ENCODE measurements around the gene PALLD. TPM values are rescaled to one million over a fixed set of nuclear protein-coding genes. Genes with fewer than 3 reads are reported as not detected.

PALLD gene
- total RNA-seq, 1 experiment from 2014 or later: 6.5 TPM

- ATAC-seq (no peak), DNase-seq (ENCODE audit: low read depth, low spot score) (no peak)
- Histone ChIP-seq H3K9me3 (ENCODE audit: control insufficient read depth, insufficient read depth, low read depth, low read length) (no peaks in the 10 kb centered on the region), H3K4me1 (ENCODE audit: control insufficient read depth, insufficient read depth, low read length) (no peaks in the 10 kb centered on the region), H3K36me3 (ENCODE audit: control insufficient read depth, insufficient read depth, low read length) (no peaks in the 10 kb centered on the region), H3K4me3 (ENCODE audit: low read depth in 2 of 2, low read length in 2 of 2) (no peak overlapping the region), H3K27me3 (ENCODE audit: control insufficient read depth, insufficient read depth, low read length) (no peaks in the 10 kb centered on the region; the same call in 1 of the 2 replicates), H3K27ac (ENCODE audit: low read length) (no peak overlapping the region)
- BruUV-seq (replicated peaks): no TSS peak
- ChIA-PET CTCF (no interaction called here), POLR2A (no interaction called here)
- TF ChIP-seq TCF7L2 (IDR thresholded peaks at IDR 0.05; ENCODE audit: low read depth, low read length) (no peak), REST (IDR thresholded peaks at IDR 0.05; ENCODE audit: insufficient read depth in 1 of 2, low read depth in 2 of 2, low read length in 1 of 2) (no peak), CTCF (IDR thresholded peaks at IDR 0.05) (no peak), POLR2AphosphoS5 (IDR thresholded peaks at IDR 0.05; ENCODE audit: low read depth, low read length) (no peak), SIN3A (IDR thresholded peaks at IDR 0.05; ENCODE audit: borderline replicate concordance, insufficient read depth, low read depth, low read length) (no peak)
- intact Hi-C loops (cut with micrococcal nuclease; ENCODE audit: unreplicated experiment) (no loop called here), in situ Hi-C loops (cut with HindIII; ENCODE audit: low pct_unique_long_range_greater_than_20kb, low sequenced_read_pairs) (no loop called here)
Observed at GRCh38 chr4:168842186-168842585, 345.3 kb downstream of the PALLD start.

- ATAC-seq (no peak), DNase-seq (ENCODE audit: low read depth, low spot score) (no peak)
- no peak for TF ChIP-seq REST (IDR thresholded peaks at IDR 0.05; ENCODE audit: insufficient read depth in 1 of 2, low read depth in 2 of 2, low read length in 1 of 2)
- TF ChIP-seq SIN3A (IDR thresholded peaks at IDR 0.05; ENCODE audit: borderline replicate concordance, insufficient read depth, low read depth, low read length): no peak
- no peak for TF ChIP-seq TCF7L2 (IDR thresholded peaks at IDR 0.05; ENCODE audit: low read depth, low read length)
- no peak for TF ChIP-seq CTCF (IDR thresholded peaks at IDR 0.05)
- no peak for TF ChIP-seq POLR2AphosphoS5 (IDR thresholded peaks at IDR 0.05; ENCODE audit: low read depth, low read length)
- CTCF ChIA-PET: no interaction called here
- Histone ChIP-seq H3K27ac (ENCODE audit: low read length) (no peak overlapping the region), H3K36me3 (ENCODE audit: control insufficient read depth, insufficient read depth, low read length) (no peaks in the 10 kb centered on the region), H3K4me3 (ENCODE audit: low read depth in 2 of 2, low read length in 2 of 2) (no peak overlapping the region), H3K27me3 (ENCODE audit: control insufficient read depth, insufficient read depth, low read length) (no peaks in the 10 kb centered on the region; the same call in 1 of the 2 replicates), H3K4me1 (ENCODE audit: control insufficient read depth, insufficient read depth, low read length) (peaks cover under 1% of the 10 kb centered on the region; the same call in 1 of the 2 replicates), H3K9me3 (ENCODE audit: control insufficient read depth, insufficient read depth, low read depth, low read length) (no peaks in the 10 kb centered on the region)
- in situ Hi-C loops (cut with HindIII; ENCODE audit: low pct_unique_long_range_greater_than_20kb, low sequenced_read_pairs) (no loop called here), intact Hi-C loops (cut with micrococcal nuclease; ENCODE audit: unreplicated experiment) (no loop called here)
- POLR2A ChIA-PET: no interaction called here
- no TSS peak for BruUV-seq (replicated peaks)
Observed at GRCh38 chr4:168843635-168844034, 346.8 kb downstream of the PALLD start.

Data from Panc1 (cell line).